Measurements from ENCODE around the gene DERL3.

DNA sequence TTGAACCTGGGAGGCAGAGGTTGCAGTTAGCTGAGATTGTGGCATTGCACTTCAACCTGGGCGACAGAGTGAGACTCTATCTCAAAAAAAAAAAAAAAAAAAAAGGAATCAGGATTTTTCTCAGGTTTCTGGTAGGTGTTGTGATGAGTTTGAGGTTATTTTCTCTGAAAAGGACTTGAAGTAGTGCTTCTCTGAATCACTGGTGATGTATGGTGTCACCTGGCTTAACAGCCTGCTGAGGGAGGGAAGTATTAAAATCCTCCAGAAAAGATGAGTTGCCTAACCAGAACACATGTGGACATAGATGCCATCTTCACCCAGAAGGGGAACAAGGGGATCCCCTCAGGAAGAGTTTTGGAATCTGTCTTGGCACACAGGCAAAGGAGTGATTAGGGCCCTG lies 32.0 kb downstream of the DERL3 start:
- TF ChIP-seq, protein P1, sequence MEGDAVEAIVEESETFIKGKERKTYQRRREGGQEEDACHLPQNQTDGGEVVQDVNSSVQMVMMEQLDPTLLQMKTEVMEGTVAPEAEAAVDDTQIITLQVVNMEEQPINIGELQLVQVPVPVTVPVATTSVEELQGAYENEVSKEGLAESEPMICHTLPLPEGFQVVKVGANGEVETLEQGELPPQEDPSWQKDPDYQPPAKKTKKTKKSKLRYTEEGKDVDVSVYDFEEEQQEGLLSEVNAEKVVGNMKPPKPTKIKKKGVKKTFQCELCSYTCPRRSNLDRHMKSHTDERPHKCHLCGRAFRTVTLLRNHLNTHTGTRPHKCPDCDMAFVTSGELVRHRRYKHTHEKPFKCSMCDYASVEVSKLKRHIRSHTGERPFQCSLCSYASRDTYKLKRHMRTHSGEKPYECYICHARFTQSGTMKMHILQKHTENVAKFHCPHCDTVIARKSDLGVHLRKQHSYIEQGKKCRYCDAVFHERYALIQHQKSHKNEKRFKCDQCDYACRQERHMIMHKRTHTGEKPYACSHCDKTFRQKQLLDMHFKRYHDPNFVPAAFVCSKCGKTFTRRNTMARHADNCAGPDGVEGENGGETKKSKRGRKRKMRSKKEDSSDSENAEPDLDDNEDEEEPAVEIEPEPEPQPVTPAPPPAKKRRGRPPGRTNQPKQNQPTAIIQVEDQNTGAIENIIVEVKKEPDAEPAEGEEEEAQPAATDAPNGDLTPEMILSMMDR (IDR thresholded peaks at IDR 0.05): no peak
- no peak for TF ChIP-seq POLR2A (IDR thresholded peaks at IDR 0.05)
